Thyroid gland (tissue), 4 donors: ENCODE results near the gene PPP1R3G. TPM values are rescaled to one million over a fixed set of nuclear protein-coding genes. Genes with fewer than 3 reads are reported as not detected.

Experiments used
- DNase-seq, 2 donors: peaks; one replicate each; pipeline ENCODE4 v3.0.0-alpha.2; 2019
- H3K27ac ChIP-seq, 3 donors: fragments of 200-600 bp; sonication (generic); 1 replicate in 2 of 3; 2 replicates in 1 of 3; pipeline ENCODE4 v1.5.1; 2016 to 2019; ENCODE audit warnings: mild to moderate bottlenecking in 1 of 3, moderate library complexity in 1 of 3
- H3K27me3 ChIP-seq: fragments of 200-600 bp; sonication (generic); one replicate; pipeline ENCODE4 v1.5.1; 2019
- H3K36me3 ChIP-seq, 2 donors: fragments of 200-600 bp; sonication (generic); one replicate each; pipeline ENCODE4 v1.5.1; 2016 to 2019
- H3K4me1 ChIP-seq, 2 donors: fragments of 200-600 bp; sonication (generic); one replicate each; pipeline ENCODE4 v1.5.1; 2017 to 2019
- H3K4me3 ChIP-seq, 3 donors: fragments of 200-600 bp; sonication (generic); replicated peaks in 1 of 3; 1 replicate in 2 of 3; 2 replicates in 1 of 3; pipeline ENCODE4 v1.5.1; 2016; ENCODE audit warnings: mild to moderate bottlenecking in 1 of 3
- H3K9me3 ChIP-seq: fragments of 200-600 bp; sonication (generic); one replicate; pipeline ENCODE4 v1.5.1; 2017
- CTCF ChIP-seq, 6 experiments: fragments of 200-600 bp in 3 of 6; fragments of 450-650 bp in 3 of 6; sonication (generic) in 3 of 6; IDR thresholded peaks; one replicate each; pipeline ENCODE4 v1.5.1; 2016 to 2019; ENCODE audit warnings: antibody characterized with exemption in 6 of 6, mild to moderate bottlenecking in 2 of 6, inconsistent platforms in 1 of 6, moderate library complexity in 1 of 6
- POLR2A ChIP-seq, 2 donors: fragments of 450-650 bp; IDR thresholded peaks; one replicate each; pipeline ENCODE4 v1.6.1; 2017; ENCODE audit warnings: antibody characterized with exemption in 2 of 2, mild to moderate bottlenecking in 2 of 2, moderate library complexity in 1 of 2
- WGBS, 2 donors: methylation state at CpG; one replicate each; pipeline ENCODE4 v1.1.5; 2017; 5-methylcytosine and 5-hydroxymethylcytosine counted together
- intact Hi-C: fragments of 100-400 bp; cut with DNase I; formaldehyde crosslinking; loops from one replicate; pipeline ENCODE4 v1.15.1; 2023
- total RNA-seq, 4 donors: library from RNA; depleted of rRNA; stranded (reverse); fragments of >200 nt; gene quantifications; one replicate each; pipeline ENCODE4 v1.2.3, GENCODE V29; 2016

PPP1R3G gene
- total RNA-seq, 4 donors from 2014 or later: 0.78 to 1.6 (median 0.91) TPM

GRCh38 chr6:5122504-5123112, 37.5 kb downstream of the PPP1R3G start:
- DNase-seq: no peak
- intact Hi-C loops: no loop called here
- no peak for TF ChIP-seq POLR2A (IDR thresholded peaks at IDR 0.05)
- no peak for TF ChIP-seq CTCF (IDR thresholded peaks at IDR 0.05)
- H3K4me3 ChIP-seq: no peak overlapping the region
- WGBS, 2 donors: 86 to 89% methylated on average over 18 of the region's 18 CpGs
- H3K4me1 ChIP-seq: peaks cover 0 to 7% of the 10 kb centered on the region in 2 donors
- H3K27me3 ChIP-seq: no peaks in the 10 kb centered on the region
- no peaks in the 10 kb centered on the region for H3K9me3 ChIP-seq
- H3K27ac ChIP-seq: no peak overlapping the region
- H3K36me3 ChIP-seq: no peaks in the 10 kb centered on the region

GRCh38 chr6:5123296-5124143, 38.4 kb downstream of the PPP1R3G start:
- WGBS, 2 donors: 87 to 93% methylated on average over 19 to 20 of the region's 20 CpGs
- no peaks in the 10 kb centered on the region for H3K27me3 ChIP-seq
- DNase-seq: no peak
- H3K27ac ChIP-seq: no peak overlapping the region
- peaks cover 0 to 7% of the 10 kb centered on the region in 2 donors for H3K4me1 ChIP-seq
- no peak for TF ChIP-seq POLR2A (IDR thresholded peaks at IDR 0.05)
- H3K36me3 ChIP-seq: no peaks in the 10 kb centered on the region
- no peaks in the 10 kb centered on the region for H3K9me3 ChIP-seq
- H3K4me3 ChIP-seq: no peak overlapping the region
- intact Hi-C loops: no loop called here

- Histone ChIP-seq H3K27ac (no peak overlapping the region), H3K36me3 (no peaks in the 10 kb centered on the region), H3K4me1 (peaks cover 0 to 7% of the 10 kb centered on the region in 2 donors), H3K4me3 (no peak overlapping the region), H3K27me3 (no peaks in the 10 kb centered on the region), H3K9me3 (no peaks in the 10 kb centered on the region)
- intact Hi-C loops: no loop called here
- TF ChIP-seq CTCF (IDR thresholded peaks at IDR 0.05) (no peak), POLR2A (IDR thresholded peaks at IDR 0.05) (no peak)
- 90 to 94% methylated on average over 6 to 8 of the region's 8 CpGs for WGBS, 2 donors
- DNase-seq: no peak
Measured at GRCh38 chr6:5124526-5124925, 39.4 kb downstream of the PPP1R3G start.

- H3K9me3 ChIP-seq: no peaks in the 10 kb centered on the region
- intact Hi-C loops: no loop called here
- no peak overlapping the region for H3K4me3 ChIP-seq
- no peak for DNase-seq
- TF ChIP-seq CTCF (IDR thresholded peaks at IDR 0.05) (no peak), POLR2A (IDR thresholded peaks at IDR 0.05) (no peak)
- no peak overlapping the region for H3K27ac ChIP-seq
- H3K27me3 ChIP-seq: no peaks in the 10 kb centered on the region
- 90 to 95% methylated on average over 11 of the region's 11 CpGs for WGBS, 2 donors
- H3K36me3 ChIP-seq: no peaks in the 10 kb centered on the region
- peaks cover 0 to 7% of the 10 kb centered on the region in 2 donors for H3K4me1 ChIP-seq
Measured at GRCh38 chr6:5125152-5126006, 40.2 kb downstream of the PPP1R3G start.

- Histone ChIP-seq H3K36me3 (no peaks in the 10 kb centered on the region), H3K4me3 (no peak overlapping the region), H3K4me1 (peaks cover 0 to 7% of the 10 kb centered on the region in 2 donors), H3K27me3 (no peaks in the 10 kb centered on the region), H3K9me3 (no peaks in the 10 kb centered on the region), H3K27ac (no peak overlapping the region)
- DNase-seq: no peak
- 28% methylated on average over 4 of the region's 4 CpGs for WGBS, 2 donors
- intact Hi-C loops: no loop called here
- TF ChIP-seq CTCF (IDR thresholded peaks at IDR 0.05) (no peak), POLR2A (IDR thresholded peaks at IDR 0.05) (no peak)
Measured at GRCh38 chr6:5126214-5126613, 41.1 kb downstream of the PPP1R3G start.
